UCSD-AML1 (cell line): ENCODE measurements around the gene ICE2.

Experiments used
- DNase-seq: peaks from one replicate; lab custom pipeline; 2025; ENCODE audit not compliant: unreplicated experiment; lab: John Stamatoyannopoulos, UW

ICE2 gene

DNA sequence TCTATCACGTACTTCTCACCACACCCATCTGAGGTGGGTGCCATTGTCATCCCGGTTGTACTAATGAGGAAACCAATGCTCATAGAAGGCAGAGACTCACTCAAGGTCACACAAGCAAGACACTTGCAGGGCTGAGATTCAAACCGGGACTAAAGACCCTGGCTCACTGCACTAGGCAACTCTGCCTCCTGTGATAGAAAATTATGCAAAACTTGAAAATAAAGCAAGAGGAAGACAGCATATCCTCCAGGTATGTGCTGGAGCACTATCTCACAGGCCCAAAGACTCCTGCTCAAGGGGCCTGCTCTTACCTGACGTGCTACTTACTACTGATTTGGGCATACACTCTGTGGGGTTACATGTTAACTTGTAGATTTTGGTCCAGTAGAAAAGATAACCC, 106.7 kb downstream of the ICE2 start:
- DNase-seq, result no peak

DNA sequence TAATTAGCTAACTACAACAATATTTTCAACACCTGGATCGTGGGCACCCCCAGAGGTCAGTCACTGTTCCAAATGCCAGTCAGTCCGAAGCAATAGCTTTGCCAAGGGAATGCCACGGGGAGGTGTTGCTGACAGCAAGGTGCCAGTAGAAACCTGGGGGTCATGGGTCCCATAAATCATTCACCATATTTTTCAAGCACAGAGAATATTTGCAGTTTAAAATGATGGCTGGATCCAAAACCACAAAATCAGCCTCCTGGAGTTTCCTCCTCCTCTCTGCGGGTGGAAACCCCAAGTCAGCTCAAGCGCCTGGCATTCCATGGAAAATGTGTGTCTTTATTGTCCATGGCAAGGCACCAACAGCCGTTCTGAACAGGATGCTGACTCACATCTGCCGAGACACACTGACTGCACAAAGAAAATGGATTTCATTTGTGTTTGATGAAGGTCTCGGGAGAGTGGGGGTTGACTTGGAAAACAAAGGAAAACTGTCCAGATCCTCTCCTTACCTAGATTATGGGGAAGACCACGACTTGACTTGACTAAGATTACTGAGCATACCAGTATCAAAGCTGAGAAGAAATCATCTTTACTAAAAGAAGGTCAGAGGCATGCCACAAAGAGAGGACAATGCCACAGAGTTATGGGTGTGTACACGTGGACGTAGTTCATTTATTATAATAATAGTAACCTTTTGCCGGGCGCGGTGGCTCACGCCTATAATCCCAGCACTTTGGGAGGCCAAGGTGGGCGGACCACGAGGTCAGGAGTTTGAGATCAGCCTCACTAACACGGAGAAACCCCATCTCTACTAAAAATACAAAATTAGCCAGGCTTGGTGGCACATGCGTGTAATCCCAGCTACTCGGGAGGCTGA, 107.5 kb downstream of the ICE2 start:
- peak; percentile 68 for DNase-seq

DNA sequence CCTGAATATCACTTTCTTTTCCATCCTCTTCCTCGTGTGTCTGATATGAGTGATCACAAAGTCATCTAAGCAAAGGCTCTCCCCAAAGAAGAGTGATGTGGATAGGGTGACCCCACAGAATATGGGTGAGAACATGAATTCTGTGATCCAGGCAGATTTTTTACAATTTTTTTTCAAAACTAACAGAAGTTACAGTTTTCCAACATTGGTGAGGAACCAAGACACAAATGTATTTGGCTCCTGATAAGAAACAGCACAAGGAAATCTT, 108.1 kb downstream of the ICE2 start:
- no peak for DNase-seq

DNA sequence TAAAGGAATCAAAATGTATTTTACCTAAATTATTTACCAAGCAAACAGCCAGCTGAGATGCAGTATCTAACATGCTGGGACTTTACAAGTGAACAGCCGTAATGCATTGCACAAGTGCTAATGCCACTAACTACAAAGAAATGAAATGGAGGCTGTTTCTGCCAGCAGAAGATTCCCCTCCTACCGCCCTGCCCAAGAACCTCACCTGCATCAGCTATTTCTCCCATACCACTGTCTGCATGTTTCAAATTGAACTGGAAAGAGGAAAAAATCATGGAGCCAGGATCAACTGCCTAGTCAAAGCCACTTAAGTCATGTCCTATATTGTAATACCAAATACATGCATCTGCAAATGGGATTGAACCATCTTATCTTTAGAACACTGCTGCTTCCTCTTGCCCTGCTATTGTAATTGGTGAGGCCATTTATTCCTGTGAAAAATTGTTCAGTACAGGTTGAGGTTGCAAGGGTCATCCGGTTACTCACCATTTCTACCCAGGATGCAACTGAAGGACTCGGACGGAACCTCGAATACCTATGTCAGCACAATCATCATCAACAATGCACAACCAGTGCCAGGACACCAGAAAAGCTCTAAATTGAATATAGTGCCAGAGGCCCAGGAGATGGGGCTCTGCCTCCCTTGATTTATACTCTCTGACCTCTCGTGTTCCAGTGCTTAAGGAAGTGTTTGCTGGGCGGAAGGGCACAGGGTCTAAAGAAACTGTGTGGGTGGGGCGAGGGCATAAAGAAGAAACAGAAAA, 108.7 kb downstream of the ICE2 start:
- no peak for DNase-seq

DNA sequence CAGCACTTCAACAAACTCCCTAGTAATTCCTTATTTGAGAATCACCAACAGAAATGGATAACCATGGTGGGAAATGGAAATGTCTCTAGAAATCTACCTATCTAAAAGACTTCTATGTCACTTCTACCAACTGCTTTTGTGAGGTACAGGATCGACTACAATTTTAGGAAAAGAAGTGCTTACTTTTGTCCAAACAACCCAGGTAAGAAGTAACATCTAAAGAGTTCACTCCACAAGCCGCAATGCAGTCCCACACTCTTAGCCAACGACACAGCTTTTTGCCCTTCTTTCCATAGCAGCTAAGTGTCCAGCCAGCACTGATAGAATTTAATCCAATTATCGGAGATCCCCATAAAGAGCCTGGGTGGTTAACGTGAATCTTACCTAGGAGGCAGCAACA, 109.2 kb downstream of the ICE2 start:
- DNase-seq, result no peak
